Keratinocyte (primary cell): Measurements from ENCODE around the gene HECTD4.

Source experiments
- EZH2 ChIP-seq: IDR thresholded peaks from one replicate; pipeline ENCODE4 v1.6.1; 2012; ENCODE audit warnings: inconsistent platforms, mild to moderate bottlenecking, low read length, moderate library complexity
- TF ChIP-seq, protein P1 (sequence below), 3 experiments: IDR thresholded peaks in 1 of 3; conservative IDR thresholded peaks in 1 of 3; optimal IDR thresholded peaks in 1 of 3; 2 replicates in 2 of 3; 3 replicates in 1 of 3; pipeline versions ENCODE3 to v1.5.1; 2011; ENCODE audit warnings: low read length in 3 of 3, mild to moderate bottlenecking in 3 of 3, moderate library complexity in 2 of 3, control low read depth in 1 of 3, inconsistent platforms in 1 of 3; ENCODE audit not compliant: insufficient read depth in 2 of 3; ENCODE audit errors: extremely low read depth in 1 of 3

DNA sequence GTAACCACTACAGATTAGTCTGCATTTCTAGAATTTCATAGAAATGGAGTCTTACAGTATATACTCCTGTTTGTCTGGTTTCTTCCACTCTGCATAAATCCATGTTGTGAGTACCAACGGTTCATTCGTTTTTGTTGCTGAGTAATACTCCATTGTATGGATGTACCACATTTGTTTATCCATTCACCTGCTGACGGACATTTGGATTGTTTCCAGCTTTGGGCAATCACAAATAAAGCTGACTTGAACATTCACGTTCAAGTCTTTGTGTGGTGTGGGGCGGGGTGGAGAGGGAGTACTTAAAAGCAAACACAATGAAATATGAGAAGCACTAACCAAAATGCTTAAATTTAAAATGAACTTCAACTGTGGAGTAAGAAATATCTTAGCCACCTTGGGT lies 7.1 kb downstream of the HECTD4 start:
- TF ChIP-seq, protein P1, sequence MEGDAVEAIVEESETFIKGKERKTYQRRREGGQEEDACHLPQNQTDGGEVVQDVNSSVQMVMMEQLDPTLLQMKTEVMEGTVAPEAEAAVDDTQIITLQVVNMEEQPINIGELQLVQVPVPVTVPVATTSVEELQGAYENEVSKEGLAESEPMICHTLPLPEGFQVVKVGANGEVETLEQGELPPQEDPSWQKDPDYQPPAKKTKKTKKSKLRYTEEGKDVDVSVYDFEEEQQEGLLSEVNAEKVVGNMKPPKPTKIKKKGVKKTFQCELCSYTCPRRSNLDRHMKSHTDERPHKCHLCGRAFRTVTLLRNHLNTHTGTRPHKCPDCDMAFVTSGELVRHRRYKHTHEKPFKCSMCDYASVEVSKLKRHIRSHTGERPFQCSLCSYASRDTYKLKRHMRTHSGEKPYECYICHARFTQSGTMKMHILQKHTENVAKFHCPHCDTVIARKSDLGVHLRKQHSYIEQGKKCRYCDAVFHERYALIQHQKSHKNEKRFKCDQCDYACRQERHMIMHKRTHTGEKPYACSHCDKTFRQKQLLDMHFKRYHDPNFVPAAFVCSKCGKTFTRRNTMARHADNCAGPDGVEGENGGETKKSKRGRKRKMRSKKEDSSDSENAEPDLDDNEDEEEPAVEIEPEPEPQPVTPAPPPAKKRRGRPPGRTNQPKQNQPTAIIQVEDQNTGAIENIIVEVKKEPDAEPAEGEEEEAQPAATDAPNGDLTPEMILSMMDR (optimal IDR thresholded peaks at IDR 0.05 in 1 of 3, IDR thresholded peaks at IDR 0.05 in 1 of 3, conservative IDR thresholded peaks at IDR 0.05 in 1 of 3; ENCODE audit: extremely low read depth in 1 of 3, insufficient read depth in 2 of 3, low read length in 3 of 3): no peak
- no peak for TF ChIP-seq EZH2
